Hepatic stellate cell (primary cell): ENCODE measurements around the gene DDX11.
"Not testable (repeated sequence)": the region's sequence is repeated elsewhere in the genome, so short reads cannot be mapped to it uniquely, and the experiment has no call there.

Experiments
- DNase-seq: peaks from one replicate; pipeline ENCODE4 v3.0.0; 2011; ENCODE audit warnings: low spot score

DDX11 gene

GRCh38 chr12:31099434-31099833 lies 25.8 kb downstream of the DDX11 start:
- not testable (repeated sequence) for DNase-seq

GRCh38 chr12:31100503-31101208 lies 27.0 kb downstream of the DDX11 start:
- DNase-seq: not testable (repeated sequence)

- not testable (repeated sequence) for DNase-seq
These were observed 28.5 kb downstream of the DDX11 start for GRCh38 chr12:31102125-31102524.

GRCh38 chr12:31102596-31102995 lies 28.9 kb downstream of the DDX11 start:
- DNase-seq: not testable (repeated sequence)

- not testable (repeated sequence) for DNase-seq
These were observed 29.9 kb downstream of the DDX11 start for GRCh38 chr12:31103561-31103975.

GRCh38 chr12:31104220-31104619 lies 30.6 kb downstream of the DDX11 start:
- DNase-seq: not testable (repeated sequence)

- DNase-seq: not testable (repeated sequence)
These were observed 31.1 kb downstream of the DDX11 start for GRCh38 chr12:31104773-31105172.

- DNase-seq: no peak
These were observed 32.0 kb downstream of the DDX11 start for GRCh38 chr12:31105668-31106067.

- no peak for DNase-seq
These were observed 32.6 kb downstream of the DDX11 start for GRCh38 chr12:31106101-31106803.

GRCh38 chr12:31109773-31110172 lies 36.1 kb downstream of the DDX11 start:
- not testable (repeated sequence) for DNase-seq

- not testable (repeated sequence) for DNase-seq
These were observed 36.6 kb downstream of the DDX11 start for GRCh38 chr12:31110263-31110662.

- DNase-seq: not testable (repeated sequence)
These were observed 41.5 kb downstream of the DDX11 start for GRCh38 chr12:31115092-31115601.

- DNase-seq: not testable (repeated sequence)
These were observed 43.2 kb downstream of the DDX11 start for GRCh38 chr12:31116846-31117202.

- peak; percentile 41 for DNase-seq
These were observed 43.7 kb downstream of the DDX11 start for GRCh38 chr12:31117203-31118011.

- DNase-seq: peak; percentile 22
These were observed 44.9 kb downstream of the DDX11 start for GRCh38 chr12:31118347-31119191.

GRCh38 chr12:31119192-31119802 lies 45.6 kb downstream of the DDX11 start:
- DNase-seq: no peak

GRCh38 chr12:31119803-31120211 lies 46.1 kb downstream of the DDX11 start:
- no peak for DNase-seq

- DNase-seq: no peak
These were observed 46.8 kb downstream of the DDX11 start for GRCh38 chr12:31120392-31121008.

GRCh38 chr12:31121022-31121728 lies 47.5 kb downstream of the DDX11 start:
- not testable (repeated sequence) for DNase-seq

GRCh38 chr12:31122481-31122880 lies 48.8 kb downstream of the DDX11 start:
- no peak for DNase-seq
